Measurements from ENCODE around the gene CFAP54.

The CFAP54 gene

GRCh38 chr12:96906849-96907670 lies 417.7 kb downstream of the CFAP54 start, which contains the start of gene NEDD1 (continued):
- TF ChIP-seq ZNF596 (tag by site-specific recombination; IDR thresholded peaks at IDR 0.05) = no peak
- TF ChIP-seq EGR2 (tag by site-specific recombination; IDR thresholded peaks at IDR 0.05; ENCODE audit: low read depth) = no peak
- peak; percentile 86 for TF ChIP-seq ZNF518A (tag by site-specific recombination; conservative IDR thresholded peaks at IDR 0.05; ENCODE audit: low read depth)
- 0 out of 2 replicates have a peak, but pooled peaks have one; percentile 92 for TF ChIP-seq REPIN1 (tag by site-specific recombination; IDR thresholded peaks at IDR 0.05; ENCODE audit: low read depth)
- TF ChIP-seq ZNF571 (tag by site-specific recombination; IDR thresholded peaks at IDR 0.05) = no peak
- TF ChIP-seq ZNF704 (tag by site-specific recombination; IDR thresholded peaks at IDR 0.05) = no peak
- no peak for TF ChIP-seq ZNF585B (tag by site-specific recombination; IDR thresholded peaks at IDR 0.05)
- TF ChIP-seq HOXD13 (CRISPR knock-in tag; IDR thresholded peaks at IDR 0.05; ENCODE audit: borderline replicate concordance) = no peak
- no peak for TF ChIP-seq ZNF514 (tag by site-specific recombination; IDR thresholded peaks at IDR 0.05)
- TF ChIP-seq ZNF16 (tag by site-specific recombination; IDR thresholded peaks at IDR 0.05; ENCODE audit: low read depth) = no peak
- TF ChIP-seq ZNF416 (tag by site-specific recombination; IDR thresholded peaks at IDR 0.05) = no peak
- peak; percentile 71 for TF ChIP-seq ZSCAN30 (tag by site-specific recombination; IDR thresholded peaks at IDR 0.05)
- TF ChIP-seq ZNF433 (tag by site-specific recombination; IDR thresholded peaks at IDR 0.05; ENCODE audit: low read depth) = no peak
- 0 out of 2 replicates have a peak, but pooled peaks have one; percentile 38 for TF ChIP-seq PBX3 (CRISPR knock-in tag; IDR thresholded peaks at IDR 0.05)
- TF ChIP-seq ZNF747 (tag by site-specific recombination; IDR thresholded peaks at IDR 0.05) = no peak
- TF ChIP-seq ZNF654 (tag by site-specific recombination; IDR thresholded peaks at IDR 0.05; ENCODE audit: low read depth) = no peak
- no peak for TF ChIP-seq ZNF626 (tag by site-specific recombination; IDR thresholded peaks at IDR 0.05)
- TF ChIP-seq ATF2 (tag by site-specific recombination; IDR thresholded peaks at IDR 0.05; ENCODE audit: low read depth) = peak; percentile 97
- TF ChIP-seq ZNF391 (tag by site-specific recombination; IDR thresholded peaks at IDR 0.05; ENCODE audit: borderline replicate concordance, low read depth) = no peak
- peak; percentile 59 for TF ChIP-seq ZNF76 (tag by site-specific recombination; IDR thresholded peaks at IDR 0.05; ENCODE audit: borderline replicate concordance, low read depth)
- TF ChIP-seq ZNF114 (tag by site-specific recombination; IDR thresholded peaks at IDR 0.05) = no peak
- peak; percentile 54; the same call in 1 of the 2 replicates for TF ChIP-seq OSR2 (tag by site-specific recombination; IDR thresholded peaks at IDR 0.05)
- TF ChIP-seq ZNF311 (tag by site-specific recombination; IDR thresholded peaks at IDR 0.05; ENCODE audit: borderline replicate concordance) = no peak
- TF ChIP-seq ZNF350 (tag by site-specific recombination; IDR thresholded peaks at IDR 0.05) = no peak
- TF ChIP-seq ZFP37 (tag by site-specific recombination; IDR thresholded peaks at IDR 0.05) = peak; percentile 81; the same call in 1 of the 2 replicates
- TF ChIP-seq ZNF777 (tag by site-specific recombination; IDR thresholded peaks at IDR 0.05; ENCODE audit: borderline replicate concordance) = no peak
- TF ChIP-seq ZNF621 (tag by site-specific recombination; IDR thresholded peaks at IDR 0.05) = no peak
- TF ChIP-seq ZNF148 (tag by site-specific recombination; IDR thresholded peaks at IDR 0.05; ENCODE audit: borderline replicate concordance) = no peak
- no peak for TF ChIP-seq BCL11A (tag by site-specific recombination; IDR thresholded peaks at IDR 0.05; ENCODE audit: low read depth)
